ENCODE measurements around the gene KCNMA1. TPM values are rescaled to one million over a fixed set of nuclear protein-coding genes. Genes with fewer than 3 reads are reported as not detected.

KCNMA1 gene
- total RNA-seq, 3 donors from 2014 or later, result 13.6 to 37.8 (median 15.1) TPM

DNA sequence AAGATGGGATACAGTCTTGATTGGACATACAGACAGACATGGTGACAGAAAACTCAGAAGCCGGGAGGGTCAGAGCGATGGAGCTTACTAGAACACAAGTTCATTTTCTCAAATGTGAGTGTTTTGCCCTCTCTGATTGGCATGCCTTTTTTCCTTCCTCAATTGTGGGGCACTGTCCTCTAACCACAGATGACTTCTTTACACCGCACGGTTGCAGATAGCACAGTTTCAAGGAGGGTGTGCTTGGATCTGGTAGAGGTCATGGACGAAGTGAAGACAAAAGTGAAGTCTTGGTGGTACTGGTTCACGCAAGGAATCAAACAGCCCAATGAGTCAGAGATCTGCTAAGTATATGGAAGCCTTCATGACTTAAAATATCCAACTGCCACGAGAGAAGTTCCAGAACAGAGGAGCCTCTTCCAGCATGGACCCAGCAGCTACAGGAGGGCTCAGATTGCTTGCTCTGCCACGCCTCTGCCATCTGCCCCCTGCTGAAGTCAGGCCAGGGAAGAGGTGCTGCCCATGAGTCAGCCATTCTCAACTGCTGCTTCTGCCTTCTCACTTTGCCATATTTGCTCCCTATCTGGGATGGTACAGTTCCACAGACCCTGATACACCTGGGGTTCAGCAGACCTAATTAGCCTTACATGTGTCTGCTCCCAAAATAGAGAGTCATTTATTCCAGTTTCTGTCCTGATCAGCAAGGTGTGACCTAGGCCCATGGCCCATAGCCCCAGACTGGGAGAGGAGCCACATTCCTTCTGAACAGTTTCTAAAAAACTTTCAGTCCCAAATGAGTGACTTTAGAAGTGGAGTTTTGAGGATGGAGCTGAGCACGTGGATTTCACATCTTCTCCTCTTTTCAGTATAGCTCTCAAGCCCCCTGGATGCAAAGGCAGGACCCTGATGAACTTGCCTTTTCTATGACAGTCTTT is 413.8 kb downstream of the KCNMA1 start:
- Histone ChIP-seq H3K9me3 (no peaks in the 10 kb centered on the region), H3K4me1 (no peaks in the 10 kb centered on the region), H3K4me3 (no peak overlapping the region), H3K27ac (no peak overlapping the region), H3K27me3 (no peaks in the 10 kb centered on the region), H3K36me3 (no peaks in the 10 kb centered on the region)
- no peak for DNase-seq (ENCODE audit: low spot score in 2 of 2)
- intact Hi-C loops (cut with DNase I; ENCODE audit: low total_unique reads), result no loop called here
- TF ChIP-seq POLR2A (IDR thresholded peaks at IDR 0.05) (no peak), POLR2AphosphoS5 (IDR thresholded peaks at IDR 0.05) (no peak)
- TF ChIP-seq, protein P1, sequence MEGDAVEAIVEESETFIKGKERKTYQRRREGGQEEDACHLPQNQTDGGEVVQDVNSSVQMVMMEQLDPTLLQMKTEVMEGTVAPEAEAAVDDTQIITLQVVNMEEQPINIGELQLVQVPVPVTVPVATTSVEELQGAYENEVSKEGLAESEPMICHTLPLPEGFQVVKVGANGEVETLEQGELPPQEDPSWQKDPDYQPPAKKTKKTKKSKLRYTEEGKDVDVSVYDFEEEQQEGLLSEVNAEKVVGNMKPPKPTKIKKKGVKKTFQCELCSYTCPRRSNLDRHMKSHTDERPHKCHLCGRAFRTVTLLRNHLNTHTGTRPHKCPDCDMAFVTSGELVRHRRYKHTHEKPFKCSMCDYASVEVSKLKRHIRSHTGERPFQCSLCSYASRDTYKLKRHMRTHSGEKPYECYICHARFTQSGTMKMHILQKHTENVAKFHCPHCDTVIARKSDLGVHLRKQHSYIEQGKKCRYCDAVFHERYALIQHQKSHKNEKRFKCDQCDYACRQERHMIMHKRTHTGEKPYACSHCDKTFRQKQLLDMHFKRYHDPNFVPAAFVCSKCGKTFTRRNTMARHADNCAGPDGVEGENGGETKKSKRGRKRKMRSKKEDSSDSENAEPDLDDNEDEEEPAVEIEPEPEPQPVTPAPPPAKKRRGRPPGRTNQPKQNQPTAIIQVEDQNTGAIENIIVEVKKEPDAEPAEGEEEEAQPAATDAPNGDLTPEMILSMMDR (IDR thresholded peaks at IDR 0.05), result no peak

DNA sequence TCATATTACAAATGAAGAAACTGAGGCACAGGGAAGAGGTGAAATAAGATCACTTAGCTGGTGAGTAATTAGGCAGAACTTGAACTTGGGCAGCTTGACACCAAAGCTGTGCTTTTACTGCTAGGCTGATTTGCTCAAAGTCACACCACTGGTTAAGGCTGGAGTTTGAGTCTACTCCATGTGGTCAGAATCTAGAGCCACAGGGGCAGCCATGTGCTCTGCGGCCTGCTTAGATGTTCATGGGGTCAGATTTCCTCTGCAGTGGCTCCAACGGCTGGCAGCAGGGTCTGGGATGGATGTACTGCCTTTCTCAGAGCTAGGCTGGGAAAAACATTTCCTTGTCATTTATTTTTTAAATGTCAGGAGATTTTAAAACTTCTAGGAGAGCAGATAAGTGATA is 417.5 kb downstream of the KCNMA1 start:
- TF ChIP-seq POLR2A (IDR thresholded peaks at IDR 0.05) (no peak), POLR2AphosphoS5 (IDR thresholded peaks at IDR 0.05) (no peak)
- TF ChIP-seq, protein P1 (IDR thresholded peaks at IDR 0.05), result no peak
- no peak overlapping the region for H3K27ac ChIP-seq
- H3K27me3 ChIP-seq, result no peaks in the 10 kb centered on the region
- intact Hi-C loops (cut with DNase I; ENCODE audit: low total_unique reads), result no loop called here
- H3K4me1 ChIP-seq, result no peaks in the 10 kb centered on the region
- no peaks in the 10 kb centered on the region for H3K9me3 ChIP-seq
- DNase-seq (ENCODE audit: low spot score in 2 of 2), result no peak
- no peak overlapping the region for H3K4me3 ChIP-seq
- H3K36me3 ChIP-seq, result no peaks in the 10 kb centered on the region

GRCh38 chr10:77219046-77219445 is 418.6 kb downstream of the KCNMA1 start:
- H3K9me3 ChIP-seq, result no peaks in the 10 kb centered on the region
- H3K36me3 ChIP-seq, result no peaks in the 10 kb centered on the region
- intact Hi-C loops (cut with DNase I; ENCODE audit: low total_unique reads), result loop anchor here (2.0 kb wide), 1 partner anchor 36 kb away; no protein-coding TSS in a partner anchor
- DNase-seq (ENCODE audit: low spot score in 2 of 2), result no peak
- no peaks in the 10 kb centered on the region for H3K27me3 ChIP-seq
- TF ChIP-seq POLR2A (IDR thresholded peaks at IDR 0.05) (no peak), POLR2AphosphoS5 (IDR thresholded peaks at IDR 0.05) (no peak)
- TF ChIP-seq, protein P1 (IDR thresholded peaks at IDR 0.05), result no peak
- no peak overlapping the region for H3K27ac ChIP-seq
- no peaks in the 10 kb centered on the region for H3K4me1 ChIP-seq
- no peak overlapping the region for H3K4me3 ChIP-seq

- no peak for DNase-seq (ENCODE audit: low spot score in 2 of 2)
- no peak for TF ChIP-seq POLR2A (IDR thresholded peaks at IDR 0.05)
- TF ChIP-seq, protein P1 (IDR thresholded peaks at IDR 0.05), result no peak
- TF ChIP-seq POLR2AphosphoS5 (IDR thresholded peaks at IDR 0.05), result no peak
- Histone ChIP-seq H3K36me3 (no peaks in the 10 kb centered on the region), H3K9me3 (no peaks in the 10 kb centered on the region), H3K27me3 (no peaks in the 10 kb centered on the region), H3K4me3 (no peak overlapping the region), H3K4me1 (no peaks in the 10 kb centered on the region), H3K27ac (no peak overlapping the region)
- intact Hi-C loops (cut with DNase I; ENCODE audit: low total_unique reads), result no loop called here
Measured at GRCh38 chr10:77214799-77215198, 422.8 kb downstream of the KCNMA1 start.

DNA sequence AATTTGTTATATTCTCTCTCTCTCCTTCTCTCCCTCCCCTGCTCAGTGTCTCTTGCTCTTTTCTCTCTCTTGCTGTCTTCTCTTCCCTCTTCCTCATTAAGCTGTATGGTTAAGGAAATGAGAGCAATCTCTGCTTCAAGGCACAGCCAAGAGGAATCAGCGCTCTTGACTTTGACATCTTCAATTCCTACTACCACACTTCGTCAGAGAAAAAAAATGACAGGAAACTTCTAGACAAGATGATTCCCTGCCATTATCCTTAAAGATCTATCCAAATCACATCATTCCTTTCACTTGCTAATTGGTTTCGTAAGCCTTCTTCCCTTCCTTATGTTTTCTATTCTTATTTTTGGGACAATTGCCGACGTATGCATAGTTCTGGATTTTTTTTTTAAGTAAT is 425.0 kb downstream of the KCNMA1 start:
- intact Hi-C loops (cut with DNase I; ENCODE audit: low total_unique reads), result no loop called here
- Histone ChIP-seq H3K4me1 (no peaks in the 10 kb centered on the region), H3K9me3 (no peaks in the 10 kb centered on the region), H3K36me3 (no peaks in the 10 kb centered on the region), H3K27me3 (no peaks in the 10 kb centered on the region), H3K4me3 (no peak overlapping the region), H3K27ac (no peak overlapping the region)
- TF ChIP-seq POLR2A (IDR thresholded peaks at IDR 0.05), result no peak
- TF ChIP-seq, protein P1 (IDR thresholded peaks at IDR 0.05), result no peak
- TF ChIP-seq POLR2AphosphoS5 (IDR thresholded peaks at IDR 0.05), result no peak
- no peak for DNase-seq (ENCODE audit: low spot score in 2 of 2)
